HepG2 (cell line): ENCODE results near the gene EIF4G2. TPM values are rescaled to one million over a fixed set of nuclear protein-coding genes. Genes with fewer than 3 reads are reported as not detected.

ENCODE experiments used
- CREB1 ChIP-seq, 2 experiments: fragments of 450-650 bp in 1 of 2; IDR thresholded peaks; 2 replicates each; pipeline ENCODE4 v1.6.1; 2016 to 2017; ENCODE audit warnings: control low read depth in 1 of 2, mild to moderate bottlenecking in 1 of 2, missing compliant biosample characterization in 1 of 2, missing genetic modification characterization in 1 of 2
- FIP1L1 ChIP-seq: fragments of 200-400 bp; formaldehyde crosslinking; IDR thresholded peaks from 2 replicates; pipeline ENCODE4 v1.6.1; 2018; ENCODE audit warnings: low read depth, mild to moderate bottlenecking, low read length, moderate library complexity, borderline replicate concordance; ENCODE audit not compliant: insufficient read depth
- HMG20B ChIP-seq: conservative IDR thresholded peaks from 2 replicates; pipeline ENCODE4 v1.6.1; 2016; ENCODE audit warnings: missing genetic modification reagents, missing compliant biosample characterization
- KDM6A ChIP-seq: IDR thresholded peaks from 2 replicates; pipeline ENCODE4 v1.6.1; 2016; ENCODE audit warnings: low read depth
- RBFOX2 ChIP-seq: fragments of 200-400 bp; formaldehyde crosslinking; IDR thresholded peaks from 2 replicates; pipeline ENCODE4 v1.6.1; 2017; ENCODE audit warnings: low read depth, mild to moderate bottlenecking, low read length
- ZNF101 ChIP-seq: sonication (generic); formaldehyde crosslinking; IDR thresholded peaks from 2 replicates; pipeline ENCODE4 v1.4.0; 2020; ENCODE audit warnings: mild to moderate bottlenecking, low read depth, missing genetic modification reagents, borderline replicate concordance
- ZNF577 ChIP-seq: sonication (generic); formaldehyde crosslinking; IDR thresholded peaks from 2 replicates; pipeline ENCODE4 v1.4.0; 2020; ENCODE audit warnings: mild to moderate bottlenecking, low read depth, missing genetic modification reagents, borderline replicate concordance
- ZNF614 ChIP-seq: IDR thresholded peaks from 2 replicates; pipeline ENCODE4 v1.6.1; 2018; ENCODE audit warnings: missing biosample characterization, missing genetic modification reagents, inconsistent platforms, borderline replicate concordance
- polyA plus RNA-seq, 8 experiments: library from polyadenylated mRNA; depleted of rRNA in 3 of 8; stranded (reverse) in 7 of 8; unstranded in 1 of 8; fragments of >200 nt; fragmentation: Illumina TruSeq in 4 of 8; extraction: Trizol in 4 of 8; gene quantifications; 2 replicates each; pipeline versions ENCODE4 v1.2.1 to v1.2.3, GENCODE V29; 2011 to 2016; ENCODE audit warnings: low read depth in 4 of 8, missing spikeins in 1 of 8, mixed read lengths in 1 of 8; ENCODE audit not compliant: insufficient read depth in 1 of 8
- total RNA-seq, 5 experiments: library from RNA; depleted of rRNA; stranded (reverse); fragments of >200 nt; fragmentation: Illumina TruSeq; extraction: Trizol; gene quantifications; 2 replicates each; pipeline ENCODE4 v1.2.3, GENCODE V29; 2016; ENCODE audit warnings: low read depth in 1 of 5
- TF ChIP-seq, protein P1 (sequence below): sonication (generic); IDR thresholded peaks from 2 replicates; pipeline ENCODE4 v1.6.1; 2016; ENCODE audit warnings: low read depth, borderline replicate concordance
- TF ChIP-seq, protein P2 (sequence below), 2 experiments: IDR thresholded peaks; 2 replicates each; pipeline ENCODE4 v1.6.1; 2011 to 2012; ENCODE audit warnings: low read length in 2 of 2, borderline replicate concordance in 1 of 2, low read depth in 1 of 2, mild to moderate bottlenecking in 1 of 2, moderate library complexity in 1 of 2
- TF ChIP-seq, protein P3 (sequence below): sonication (generic); formaldehyde crosslinking; IDR thresholded peaks from 2 replicates; pipeline ENCODE4 v1.5.1; 2020; ENCODE audit warnings: mild to moderate bottlenecking, missing genetic modification reagents
- TF ChIP-seq, protein P4 (sequence below): sonication (generic); formaldehyde crosslinking; IDR thresholded peaks from 2 replicates; pipeline ENCODE4 v1.8.1; 2023; ENCODE audit warnings: missing genetic modification reagents, mild to moderate bottlenecking, borderline replicate concordance
- TF ChIP-seq, protein P5 (sequence below): sonication (generic); formaldehyde crosslinking; IDR thresholded peaks from 2 replicates; pipeline ENCODE4 v1.5.0; 2020; ENCODE audit warnings: mild to moderate bottlenecking, missing genetic modification reagents, moderate library complexity
- TF ChIP-seq, protein P6 (sequence below): IDR thresholded peaks from 2 replicates; pipeline ENCODE4 v1.6.1; 2016; ENCODE audit warnings: missing genetic modification reagents, missing compliant biosample characterization

Gene EIF4G2
- total and polyA plus RNA-seq, 2 of the 13 experiments (the other 11 are each of a cell fraction or from before 2014, with no cell fraction given): 362 to 546 TPM

DNA sequence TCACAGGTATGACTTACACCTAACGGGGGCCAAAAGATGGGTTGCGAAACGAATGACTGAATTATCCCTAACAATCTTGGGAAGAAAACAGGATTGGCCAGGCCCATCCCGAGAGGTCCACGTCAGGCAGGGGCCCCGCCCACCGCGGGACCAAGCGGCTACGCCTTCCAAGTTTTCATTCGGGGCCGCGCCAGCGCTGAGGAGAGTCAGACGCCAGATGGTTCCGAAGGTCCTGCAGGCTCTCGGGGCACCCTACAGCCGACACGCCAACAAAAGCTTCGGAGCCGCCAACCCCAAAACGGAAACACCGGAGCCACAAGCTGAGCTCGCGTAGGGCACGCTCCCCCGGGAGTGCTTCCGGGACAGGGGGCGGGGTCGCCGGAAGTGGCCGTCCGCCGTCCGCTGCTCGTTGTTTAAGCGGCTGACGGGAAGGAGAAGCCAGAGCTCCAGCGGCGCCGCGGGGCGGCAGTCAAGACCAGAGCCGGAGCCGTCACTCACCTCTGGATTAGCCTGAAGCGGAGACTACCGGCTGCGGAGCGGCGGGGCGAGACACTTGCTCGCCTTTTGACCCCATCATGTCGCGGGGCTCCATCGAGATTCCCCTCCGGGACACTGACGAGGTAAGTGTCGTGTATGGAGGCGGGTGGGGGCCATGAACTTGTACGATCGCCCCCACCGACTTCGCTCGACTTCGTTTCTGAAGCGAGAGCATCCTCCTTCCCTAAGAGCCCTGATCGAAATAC lies 57.7 kb downstream of the EIF4G2 start, which contains the start of gene CTR9 (continued):
- TF ChIP-seq ZNF577 (CRISPR knock-in tag): no peak
- peak; percentile 67; the same call in 1 of the 2 replicates for TF ChIP-seq ZNF614
- TF ChIP-seq FIP1L1: no peak
- TF ChIP-seq, protein P1, sequence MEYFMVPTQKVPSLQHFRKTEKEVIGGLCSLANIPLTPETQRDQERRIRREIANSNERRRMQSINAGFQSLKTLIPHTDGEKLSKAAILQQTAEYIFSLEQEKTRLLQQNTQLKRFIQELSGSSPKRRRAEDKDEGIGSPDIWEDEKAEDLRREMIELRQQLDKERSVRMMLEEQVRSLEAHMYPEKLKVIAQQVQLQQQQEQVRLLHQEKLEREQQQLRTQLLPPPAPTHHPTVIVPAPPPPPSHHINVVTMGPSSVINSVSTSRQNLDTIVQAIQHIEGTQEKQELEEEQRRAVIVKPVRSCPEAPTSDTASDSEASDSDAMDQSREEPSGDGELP: peak; percentile 82; the same call in 1 of the 2 replicates
- peak; percentile 97 for TF ChIP-seq RBFOX2
- TF ChIP-seq, protein P2, sequence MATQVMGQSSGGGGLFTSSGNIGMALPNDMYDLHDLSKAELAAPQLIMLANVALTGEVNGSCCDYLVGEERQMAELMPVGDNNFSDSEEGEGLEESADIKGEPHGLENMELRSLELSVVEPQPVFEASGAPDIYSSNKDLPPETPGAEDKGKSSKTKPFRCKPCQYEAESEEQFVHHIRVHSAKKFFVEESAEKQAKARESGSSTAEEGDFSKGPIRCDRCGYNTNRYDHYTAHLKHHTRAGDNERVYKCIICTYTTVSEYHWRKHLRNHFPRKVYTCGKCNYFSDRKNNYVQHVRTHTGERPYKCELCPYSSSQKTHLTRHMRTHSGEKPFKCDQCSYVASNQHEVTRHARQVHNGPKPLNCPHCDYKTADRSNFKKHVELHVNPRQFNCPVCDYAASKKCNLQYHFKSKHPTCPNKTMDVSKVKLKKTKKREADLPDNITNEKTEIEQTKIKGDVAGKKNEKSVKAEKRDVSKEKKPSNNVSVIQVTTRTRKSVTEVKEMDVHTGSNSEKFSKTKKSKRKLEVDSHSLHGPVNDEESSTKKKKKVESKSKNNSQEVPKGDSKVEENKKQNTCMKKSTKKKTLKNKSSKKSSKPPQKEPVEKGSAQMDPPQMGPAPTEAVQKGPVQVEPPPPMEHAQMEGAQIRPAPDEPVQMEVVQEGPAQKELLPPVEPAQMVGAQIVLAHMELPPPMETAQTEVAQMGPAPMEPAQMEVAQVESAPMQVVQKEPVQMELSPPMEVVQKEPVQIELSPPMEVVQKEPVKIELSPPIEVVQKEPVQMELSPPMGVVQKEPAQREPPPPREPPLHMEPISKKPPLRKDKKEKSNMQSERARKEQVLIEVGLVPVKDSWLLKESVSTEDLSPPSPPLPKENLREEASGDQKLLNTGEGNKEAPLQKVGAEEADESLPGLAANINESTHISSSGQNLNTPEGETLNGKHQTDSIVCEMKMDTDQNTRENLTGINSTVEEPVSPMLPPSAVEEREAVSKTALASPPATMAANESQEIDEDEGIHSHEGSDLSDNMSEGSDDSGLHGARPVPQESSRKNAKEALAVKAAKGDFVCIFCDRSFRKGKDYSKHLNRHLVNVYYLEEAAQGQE (IDR thresholded peaks at IDR 0.05; ENCODE audit: borderline replicate concordance in 1 of 2, low read depth in 1 of 2, low read length in 2 of 2): peak in 1 of 2 experiments; percentile 54; a peak in 1 of 4 replicates
- TF ChIP-seq, protein P3, sequence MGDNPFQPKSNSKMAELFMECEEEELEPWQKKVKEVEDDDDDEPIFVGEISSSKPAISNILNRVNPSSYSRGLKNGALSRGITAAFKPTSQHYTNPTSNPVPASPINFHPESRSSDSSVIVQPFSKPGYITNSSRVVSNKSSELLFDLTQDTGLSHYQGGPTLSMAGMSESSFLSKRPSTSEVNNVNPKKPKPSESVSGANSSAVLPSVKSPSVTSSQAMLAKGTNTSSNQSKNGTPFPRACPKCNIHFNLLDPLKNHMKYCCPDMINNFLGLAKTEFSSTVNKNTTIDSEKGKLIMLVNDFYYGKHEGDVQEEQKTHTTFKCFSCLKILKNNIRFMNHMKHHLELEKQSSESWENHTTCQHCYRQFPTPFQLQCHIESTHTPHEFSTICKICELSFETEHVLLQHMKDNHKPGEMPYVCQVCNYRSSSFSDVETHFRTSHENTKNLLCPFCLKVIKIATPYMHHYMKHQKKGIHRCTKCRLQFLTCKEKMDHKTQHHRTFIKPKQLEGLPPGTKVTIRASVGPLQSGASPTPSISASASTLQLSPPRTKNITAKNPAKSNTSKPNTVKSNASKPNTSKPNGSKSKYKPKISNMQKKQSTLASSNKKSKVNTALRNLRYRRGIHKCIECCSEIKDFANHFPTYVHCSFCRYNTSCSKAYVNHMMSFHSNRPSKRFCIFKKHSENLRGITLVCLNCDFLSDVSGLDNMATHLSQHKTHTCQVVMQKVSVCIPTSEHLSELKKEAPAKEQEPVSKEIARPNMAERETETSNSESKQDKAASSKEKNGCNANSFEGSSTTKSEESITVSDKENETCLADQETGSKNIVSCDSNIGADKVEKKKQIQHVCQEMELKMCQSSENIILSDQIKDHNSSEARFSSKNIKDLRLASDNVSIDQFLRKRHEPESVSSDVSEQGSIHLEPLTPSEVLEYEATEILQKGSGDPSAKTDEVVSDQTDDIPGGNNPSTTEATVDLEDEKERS (CRISPR knock-in tag): no peak
- TF ChIP-seq, protein P4, sequence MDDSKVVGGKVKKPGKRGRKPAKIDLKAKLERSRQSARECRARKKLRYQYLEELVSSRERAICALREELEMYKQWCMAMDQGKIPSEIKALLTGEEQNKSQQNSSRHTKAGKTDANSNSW (CRISPR knock-in tag): peak; percentile 78; the same call in 1 of the 2 replicates
- TF ChIP-seq HMG20B: no peak
- peak; percentile 74 for TF ChIP-seq CREB1 (IDR thresholded peaks at IDR 0.05)
- peak; percentile 86 for TF ChIP-seq CREB1 (CRISPR knock-in tag; IDR thresholded peaks at IDR 0.05)
- TF ChIP-seq, protein P5, sequence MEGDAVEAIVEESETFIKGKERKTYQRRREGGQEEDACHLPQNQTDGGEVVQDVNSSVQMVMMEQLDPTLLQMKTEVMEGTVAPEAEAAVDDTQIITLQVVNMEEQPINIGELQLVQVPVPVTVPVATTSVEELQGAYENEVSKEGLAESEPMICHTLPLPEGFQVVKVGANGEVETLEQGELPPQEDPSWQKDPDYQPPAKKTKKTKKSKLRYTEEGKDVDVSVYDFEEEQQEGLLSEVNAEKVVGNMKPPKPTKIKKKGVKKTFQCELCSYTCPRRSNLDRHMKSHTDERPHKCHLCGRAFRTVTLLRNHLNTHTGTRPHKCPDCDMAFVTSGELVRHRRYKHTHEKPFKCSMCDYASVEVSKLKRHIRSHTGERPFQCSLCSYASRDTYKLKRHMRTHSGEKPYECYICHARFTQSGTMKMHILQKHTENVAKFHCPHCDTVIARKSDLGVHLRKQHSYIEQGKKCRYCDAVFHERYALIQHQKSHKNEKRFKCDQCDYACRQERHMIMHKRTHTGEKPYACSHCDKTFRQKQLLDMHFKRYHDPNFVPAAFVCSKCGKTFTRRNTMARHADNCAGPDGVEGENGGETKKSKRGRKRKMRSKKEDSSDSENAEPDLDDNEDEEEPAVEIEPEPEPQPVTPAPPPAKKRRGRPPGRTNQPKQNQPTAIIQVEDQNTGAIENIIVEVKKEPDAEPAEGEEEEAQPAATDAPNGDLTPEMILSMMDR (CRISPR knock-in tag): peak; percentile 84
- TF ChIP-seq, protein P6, sequence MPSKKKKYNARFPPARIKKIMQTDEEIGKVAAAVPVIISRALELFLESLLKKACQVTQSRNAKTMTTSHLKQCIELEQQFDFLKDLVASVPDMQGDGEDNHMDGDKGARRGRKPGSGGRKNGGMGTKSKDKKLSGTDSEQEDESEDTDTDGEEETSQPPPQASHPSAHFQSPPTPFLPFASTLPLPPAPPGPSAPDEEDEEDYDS: peak; percentile 81
- no peak for TF ChIP-seq ZNF101
- TF ChIP-seq KDM6A: no peak
